HEK293 (cell line): ENCODE data around the gene SUGP1.

Experiments
- CTCF ChIA-PET: fragments of 350-600 bp; formaldehyde crosslinking; extraction: SDS; loops from one replicate; lab custom pipeline; 2021; ENCODE audit warnings: antibody characterized with exemption; lab: Yijun Ruan, JAX
- POLR2A ChIA-PET: fragments of 300-600 bp; formaldehyde crosslinking; extraction: SDS; loops from one replicate; lab custom pipeline; 2020; ENCODE audit warnings: antibody characterized with exemption, inconsistent platforms; lab: Yijun Ruan, JAX
- H3K27ac ChIP-seq: fragments of 200-500 bp; sonication (Bioruptor generic); 2 replicates; pipeline ENCODE4 v1.5.1; 2014; ENCODE audit warnings: low read depth, low read length, control low read depth, inconsistent platforms; ENCODE audit errors: extremely low read depth
- H3K36me3 ChIP-seq, 2 experiments: fragments of 200-500 bp in 1 of 2; sonication (Bioruptor generic) in 1 of 2; 1 replicate in 1 of 2; 2 replicates in 1 of 2; pipeline ENCODE4 v1.5.1; 2014 to 2017; ENCODE audit warnings: inconsistent platforms in 2 of 2, low read length in 2 of 2; ENCODE audit not compliant: control insufficient read depth in 2 of 2, insufficient read depth in 1 of 2
- H3K4me1 ChIP-seq: fragments of 200-500 bp; sonication (Bioruptor generic); 2 replicates; pipeline ENCODE4 v1.5.1; 2014; ENCODE audit warnings: mild to moderate bottlenecking, low read length, inconsistent platforms; ENCODE audit not compliant: control insufficient read depth, insufficient read depth
- H3K4me3 ChIP-seq: 2 replicates; pipeline ENCODE4 v1.5.1; 2011; ENCODE audit warnings: low read depth, mild to moderate bottlenecking, control low read depth, low read length, moderate library complexity
- H3K9me3 ChIP-seq: fragments of 200-500 bp; sonication (Bioruptor generic); 2 replicates; pipeline ENCODE4 v1.5.1; 2014; ENCODE audit warnings: low read depth, low read length, inconsistent platforms; ENCODE audit not compliant: control insufficient read depth, insufficient read depth
- BCL11A ChIP-seq: fragments of 450-650 bp; formaldehyde crosslinking; IDR thresholded peaks from 2 replicates; pipeline ENCODE4 v1.5.1; 2016; ENCODE audit warnings: low read depth, missing biosample characterization, missing genetic modification characterization
- EGR2 ChIP-seq: fragments of 450-650 bp; formaldehyde crosslinking; IDR thresholded peaks from 2 replicates; pipeline ENCODE4 v1.5.1; 2016; ENCODE audit warnings: low read depth, missing biosample characterization, missing genetic modification characterization
- OSR2 ChIP-seq: fragments of 450-650 bp; formaldehyde crosslinking; IDR thresholded peaks from 2 replicates; pipeline ENCODE4 v1.5.1; 2016; ENCODE audit warnings: missing biosample characterization, missing genetic modification characterization
- REPIN1 ChIP-seq: fragments of 450-650 bp; formaldehyde crosslinking; IDR thresholded peaks from 2 replicates; pipeline ENCODE4 v1.5.1; 2017; ENCODE audit warnings: missing biosample characterization, missing genetic modification characterization, low read depth
- YY1 ChIP-seq: fragments of 450-650 bp; formaldehyde crosslinking; IDR thresholded peaks from 2 replicates; pipeline ENCODE4 v1.5.1; 2018; ENCODE audit warnings: missing biosample characterization, missing genetic modification characterization
- ZBTB21 ChIP-seq: fragments of 450-650 bp; formaldehyde crosslinking; IDR thresholded peaks from 2 replicates; pipeline ENCODE4 v1.5.1; 2017; ENCODE audit warnings: missing biosample characterization, missing genetic modification characterization
- ZBTB7A ChIP-seq: fragments of 450-650 bp; formaldehyde crosslinking; IDR thresholded peaks from 2 replicates; pipeline ENCODE4 v1.5.1; 2016; ENCODE audit warnings: low read depth, missing biosample characterization, missing genetic modification characterization
- ZFP41 ChIP-seq: fragments of 450-650 bp; formaldehyde crosslinking; IDR thresholded peaks from 2 replicates; pipeline ENCODE4 v1.5.1; 2016; ENCODE audit warnings: missing biosample characterization, missing genetic modification characterization, borderline replicate concordance
- ZNF132 ChIP-seq: fragments of 450-650 bp; formaldehyde crosslinking; IDR thresholded peaks from 2 replicates; pipeline ENCODE4 v1.5.1; 2017; ENCODE audit warnings: missing biosample characterization, missing genetic modification characterization, borderline replicate concordance
- ZNF146 ChIP-seq: fragments of 450-650 bp; formaldehyde crosslinking; IDR thresholded peaks from 2 replicates; pipeline ENCODE4 v1.5.1; 2016; ENCODE audit warnings: missing biosample characterization, missing genetic modification characterization
- ZNF302 ChIP-seq: fragments of 450-650 bp; formaldehyde crosslinking; IDR thresholded peaks from 2 replicates; pipeline ENCODE4 v1.5.1; 2016; ENCODE audit warnings: missing biosample characterization, missing genetic modification characterization, low read depth
- ZNF335 ChIP-seq: fragments of 450-650 bp; formaldehyde crosslinking; conservative IDR thresholded peaks from 2 replicates; pipeline ENCODE4 v1.5.1; 2016; ENCODE audit warnings: missing biosample characterization, missing genetic modification characterization
- ZNF610 ChIP-seq: fragments of 450-650 bp; formaldehyde crosslinking; IDR thresholded peaks from 2 replicates; pipeline ENCODE4 v1.5.1; 2016; ENCODE audit warnings: missing biosample characterization, missing genetic modification characterization, borderline replicate concordance
- ZNF621 ChIP-seq: fragments of 450-650 bp; formaldehyde crosslinking; IDR thresholded peaks from 2 replicates; pipeline ENCODE4 v1.5.1; 2017; ENCODE audit warnings: missing biosample characterization, missing genetic modification characterization
- ZNF629 ChIP-seq: fragments of 450-650 bp; formaldehyde crosslinking; IDR thresholded peaks from 2 replicates; pipeline ENCODE4 v1.5.1; 2017; ENCODE audit warnings: missing biosample characterization, missing genetic modification characterization
- ZNF664 ChIP-seq: fragments of 450-650 bp; formaldehyde crosslinking; IDR thresholded peaks from 2 replicates; pipeline ENCODE4 v1.5.1; 2016; ENCODE audit warnings: missing biosample characterization, missing genetic modification characterization
- ZNF701 ChIP-seq: fragments of 450-650 bp; formaldehyde crosslinking; IDR thresholded peaks from 2 replicates; pipeline ENCODE4 v1.5.1; 2016; ENCODE audit warnings: missing biosample characterization, missing genetic modification characterization
- ZNF707 ChIP-seq: fragments of 450-650 bp; formaldehyde crosslinking; IDR thresholded peaks from 2 replicates; pipeline ENCODE4 v1.5.1; 2016; ENCODE audit warnings: missing biosample characterization, missing genetic modification characterization
- ZSCAN16 ChIP-seq: fragments of 450-650 bp; formaldehyde crosslinking; IDR thresholded peaks from 2 replicates; pipeline ENCODE4 v1.5.1; 2016; ENCODE audit warnings: missing biosample characterization, missing genetic modification characterization
- ZSCAN30 ChIP-seq: fragments of 450-650 bp; IDR thresholded peaks from 2 replicates; pipeline ENCODE4 v1.5.1; 2018; ENCODE audit warnings: missing biosample characterization, mild to moderate bottlenecking, missing genetic modification characterization, moderate library complexity
- TF ChIP-seq, protein P1 (sequence below): fragments of 450-650 bp; IDR thresholded peaks from 2 replicates; pipeline ENCODE4 v1.5.1; 2018; ENCODE audit warnings: missing biosample characterization, missing genetic modification characterization
- TF ChIP-seq, protein P2 (sequence below): fragments of 450-650 bp; formaldehyde crosslinking; IDR thresholded peaks from 2 replicates; pipeline ENCODE4 v1.5.1; 2016; ENCODE audit warnings: missing biosample characterization, missing genetic modification characterization
- TF ChIP-seq, protein P3 (sequence below): fragments of 450-650 bp; formaldehyde crosslinking; IDR thresholded peaks from 2 replicates; pipeline ENCODE4 v1.5.1; 2016; ENCODE audit warnings: missing biosample characterization, missing genetic modification characterization
- TF ChIP-seq, protein P4 (sequence below): fragments of 450-650 bp; formaldehyde crosslinking; IDR thresholded peaks from 2 replicates; pipeline ENCODE4 v1.5.1; 2017; ENCODE audit warnings: missing biosample characterization, missing genetic modification characterization

The SUGP1 gene

DNA sequence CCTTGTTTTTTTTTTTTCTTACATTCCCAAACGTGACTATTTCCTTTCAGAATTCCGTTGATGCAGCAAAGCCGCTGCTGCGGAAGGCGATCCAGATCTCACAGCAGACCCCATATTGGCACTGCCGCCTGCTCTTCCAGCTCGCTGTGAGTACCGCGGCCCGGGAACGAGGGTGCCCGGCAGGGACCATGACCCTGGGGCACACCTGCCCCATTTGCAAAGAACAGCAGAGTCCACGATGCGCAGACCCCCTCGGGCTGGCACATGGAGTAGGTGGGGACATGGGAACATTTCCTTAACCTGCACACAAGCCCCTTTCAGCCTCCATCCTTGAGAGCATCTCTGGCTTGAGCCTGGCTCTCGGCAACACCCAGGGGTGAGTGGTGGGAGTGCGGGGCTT lies 16.8 kb upstream of the SUGP1 start (continued):
- TF ChIP-seq ZFP41 (tag by site-specific recombination) (no peak), ZNF664 (no peak), OSR2 (tag by site-specific recombination) (no peak), ZNF707 (tag by site-specific recombination) (no peak), ZBTB21 (tag by site-specific recombination) (no peak), ZNF146 (tag by site-specific recombination) (no peak), ZBTB7A (tag by site-specific recombination) (no peak)
- TF ChIP-seq, protein P1, sequence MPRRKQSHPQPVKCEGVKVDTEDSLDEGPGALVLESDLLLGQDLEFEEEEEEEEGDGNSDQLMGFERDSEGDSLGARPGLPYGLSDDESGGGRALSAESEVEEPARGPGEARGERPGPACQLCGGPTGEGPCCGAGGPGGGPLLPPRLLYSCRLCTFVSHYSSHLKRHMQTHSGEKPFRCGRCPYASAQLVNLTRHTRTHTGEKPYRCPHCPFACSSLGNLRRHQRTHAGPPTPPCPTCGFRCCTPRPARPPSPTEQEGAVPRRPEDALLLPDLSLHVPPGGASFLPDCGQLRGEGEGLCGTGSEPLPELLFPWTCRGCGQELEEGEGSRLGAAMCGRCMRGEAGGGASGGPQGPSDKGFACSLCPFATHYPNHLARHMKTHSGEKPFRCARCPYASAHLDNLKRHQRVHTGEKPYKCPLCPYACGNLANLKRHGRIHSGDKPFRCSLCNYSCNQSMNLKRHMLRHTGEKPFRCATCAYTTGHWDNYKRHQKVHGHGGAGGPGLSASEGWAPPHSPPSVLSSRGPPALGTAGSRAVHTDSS (tag by site-specific recombination) = no peak
- TF ChIP-seq, all 188 proteins: peak for 0

DNA sequence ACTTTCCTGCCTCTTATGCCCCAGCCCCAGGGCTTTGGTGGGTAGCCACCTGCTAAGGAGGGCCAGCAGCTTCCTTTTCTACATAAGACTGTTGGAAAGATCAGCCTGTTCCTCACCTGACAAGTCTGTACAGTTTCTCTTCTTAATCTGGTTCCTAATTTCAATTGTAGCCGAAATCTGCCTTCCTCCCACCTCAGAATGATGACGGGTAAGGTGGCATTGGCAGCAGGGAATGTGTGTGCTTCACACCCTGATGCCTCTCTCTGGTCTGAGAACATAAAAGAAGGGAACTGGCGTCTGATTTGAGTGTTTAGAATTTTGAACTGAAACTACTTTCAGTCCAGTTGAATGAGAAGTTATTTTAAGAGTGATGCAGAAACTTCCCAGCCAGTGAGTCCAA lies 16.3 kb upstream of the SUGP1 start:
- no peak overlapping the region for H3K27ac ChIP-seq
- H3K4me1 ChIP-seq = no peaks in the 10 kb centered on the region
- H3K36me3 ChIP-seq = peaks cover 10 to 85% of the 10 kb centered on the region in 2 experiments
- POLR2A ChIA-PET = no interaction called here
- CTCF ChIA-PET = interaction anchor here (0.6 kb wide), 1 partner anchor 111 kb away, joined by 3 read pairs; no protein-coding TSS in a partner anchor
- no peak overlapping the region for H3K4me3 ChIP-seq
- TF ChIP-seq, protein P2, sequence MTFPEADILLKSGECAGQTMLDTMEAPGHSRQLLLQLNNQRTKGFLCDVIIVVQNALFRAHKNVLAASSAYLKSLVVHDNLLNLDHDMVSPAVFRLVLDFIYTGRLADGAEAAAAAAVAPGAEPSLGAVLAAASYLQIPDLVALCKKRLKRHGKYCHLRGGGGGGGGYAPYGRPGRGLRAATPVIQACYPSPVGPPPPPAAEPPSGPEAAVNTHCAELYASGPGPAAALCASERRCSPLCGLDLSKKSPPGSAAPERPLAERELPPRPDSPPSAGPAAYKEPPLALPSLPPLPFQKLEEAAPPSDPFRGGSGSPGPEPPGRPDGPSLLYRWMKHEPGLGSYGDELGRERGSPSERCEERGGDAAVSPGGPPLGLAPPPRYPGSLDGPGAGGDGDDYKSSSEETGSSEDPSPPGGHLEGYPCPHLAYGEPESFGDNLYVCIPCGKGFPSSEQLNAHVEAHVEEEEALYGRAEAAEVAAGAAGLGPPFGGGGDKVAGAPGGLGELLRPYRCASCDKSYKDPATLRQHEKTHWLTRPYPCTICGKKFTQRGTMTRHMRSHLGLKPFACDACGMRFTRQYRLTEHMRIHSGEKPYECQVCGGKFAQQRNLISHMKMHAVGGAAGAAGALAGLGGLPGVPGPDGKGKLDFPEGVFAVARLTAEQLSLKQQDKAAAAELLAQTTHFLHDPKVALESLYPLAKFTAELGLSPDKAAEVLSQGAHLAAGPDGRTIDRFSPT (tag by site-specific recombination) = no peak
- TF ChIP-seq, protein P3, sequence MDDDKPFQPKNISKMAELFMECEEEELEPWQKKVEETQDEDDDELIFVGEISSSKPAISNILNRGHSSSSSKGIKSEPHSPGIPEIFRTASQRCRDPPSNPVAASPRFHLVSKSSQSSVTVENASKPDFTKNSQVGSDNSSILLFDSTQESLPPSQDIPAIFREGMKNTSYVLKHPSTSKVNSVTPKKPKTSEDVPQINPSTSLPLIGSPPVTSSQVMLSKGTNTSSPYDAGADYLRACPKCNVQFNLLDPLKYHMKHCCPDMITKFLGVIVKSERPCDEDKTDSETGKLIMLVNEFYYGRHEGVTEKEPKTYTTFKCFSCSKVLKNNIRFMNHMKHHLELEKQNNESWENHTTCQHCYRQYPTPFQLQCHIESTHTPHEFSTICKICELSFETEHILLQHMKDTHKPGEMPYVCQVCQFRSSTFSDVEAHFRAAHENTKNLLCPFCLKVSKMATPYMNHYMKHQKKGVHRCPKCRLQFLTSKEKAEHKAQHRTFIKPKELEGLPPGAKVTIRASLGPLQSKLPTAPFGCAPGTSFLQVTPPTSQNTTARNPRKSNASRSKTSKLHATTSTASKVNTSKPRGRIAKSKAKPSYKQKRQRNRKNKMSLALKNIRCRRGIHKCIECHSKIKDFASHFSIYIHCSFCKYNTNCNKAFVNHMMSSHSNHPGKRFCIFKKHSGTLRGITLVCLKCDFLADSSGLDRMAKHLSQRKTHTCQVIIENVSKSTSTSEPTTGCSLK (tag by site-specific recombination) = no peak
- no peak for TF ChIP-seq BCL11A (tag by site-specific recombination)
- TF ChIP-seq, protein P4, sequence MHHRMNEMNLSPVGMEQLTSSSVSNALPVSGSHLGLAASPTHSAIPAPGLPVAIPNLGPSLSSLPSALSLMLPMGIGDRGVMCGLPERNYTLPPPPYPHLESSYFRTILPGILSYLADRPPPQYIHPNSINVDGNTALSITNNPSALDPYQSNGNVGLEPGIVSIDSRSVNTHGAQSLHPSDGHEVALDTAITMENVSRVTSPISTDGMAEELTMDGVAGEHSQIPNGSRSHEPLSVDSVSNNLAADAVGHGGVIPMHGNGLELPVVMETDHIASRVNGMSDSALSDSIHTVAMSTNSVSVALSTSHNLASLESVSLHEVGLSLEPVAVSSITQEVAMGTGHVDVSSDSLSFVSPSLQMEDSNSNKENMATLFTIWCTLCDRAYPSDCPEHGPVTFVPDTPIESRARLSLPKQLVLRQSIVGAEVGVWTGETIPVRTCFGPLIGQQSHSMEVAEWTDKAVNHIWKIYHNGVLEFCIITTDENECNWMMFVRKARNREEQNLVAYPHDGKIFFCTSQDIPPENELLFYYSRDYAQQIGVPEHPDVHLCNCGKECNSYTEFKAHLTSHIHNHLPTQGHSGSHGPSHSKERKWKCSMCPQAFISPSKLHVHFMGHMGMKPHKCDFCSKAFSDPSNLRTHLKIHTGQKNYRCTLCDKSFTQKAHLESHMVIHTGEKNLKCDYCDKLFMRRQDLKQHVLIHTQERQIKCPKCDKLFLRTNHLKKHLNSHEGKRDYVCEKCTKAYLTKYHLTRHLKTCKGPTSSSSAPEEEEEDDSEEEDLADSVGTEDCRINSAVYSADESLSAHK = no peak
- H3K9me3 ChIP-seq = no peaks in the 10 kb centered on the region

DNA sequence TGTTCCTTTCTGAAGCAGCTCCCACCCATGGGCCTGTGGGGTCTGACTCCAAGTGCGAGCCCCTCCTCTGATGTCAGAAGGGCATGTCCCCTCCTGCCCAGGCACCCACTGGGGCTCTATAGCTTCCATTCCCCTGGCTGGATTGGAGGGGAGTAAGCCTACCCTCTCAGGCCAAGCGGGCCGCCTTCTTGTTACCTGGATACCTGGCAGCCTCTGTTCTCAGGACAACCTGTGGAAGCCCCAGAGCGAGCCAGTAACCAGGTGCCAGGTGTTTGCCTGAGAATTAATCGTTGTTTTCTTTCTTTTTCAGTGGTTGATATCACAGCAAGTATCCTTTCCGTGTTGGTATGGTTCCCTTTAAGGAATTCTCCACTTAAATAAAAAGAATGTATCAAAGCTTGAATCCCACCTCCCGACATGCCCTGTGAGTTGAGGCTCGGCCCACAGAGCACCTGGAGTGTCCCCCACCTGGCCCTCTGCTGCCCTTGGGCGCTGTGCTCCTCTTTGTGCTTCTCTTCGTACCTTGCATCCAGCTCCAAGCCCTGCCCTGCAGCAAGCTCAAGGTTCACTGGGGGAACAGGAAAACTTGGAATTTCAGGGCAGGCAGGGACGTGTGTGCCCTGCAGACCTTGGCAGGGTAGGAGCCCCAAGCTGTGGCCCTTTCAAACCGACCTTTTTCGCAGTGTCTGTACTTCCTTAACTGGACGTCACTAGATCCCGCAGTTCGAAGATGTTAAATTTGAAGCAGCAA lies 15.3 kb upstream of the SUGP1 start:
- no peak overlapping the region; the same call in 1 of the 2 replicates for H3K27ac ChIP-seq
- H3K4me3 ChIP-seq = no peak overlapping the region
- ChIA-PET POLR2A (no interaction called here), CTCF (no interaction called here)
- peaks cover 12 to 83% of the 10 kb centered on the region in 2 experiments for H3K36me3 ChIP-seq
- H3K4me1 ChIP-seq = no peaks in the 10 kb centered on the region
- H3K9me3 ChIP-seq = no peaks in the 10 kb centered on the region
- TF ChIP-seq ZNF701 (tag by site-specific recombination) = no peak
- TF ChIP-seq ZNF621 = no peak
- TF ChIP-seq ZSCAN30 (tag by site-specific recombination) = no peak
- TF ChIP-seq YY1 (tag by site-specific recombination) = no peak
- no peak for TF ChIP-seq REPIN1
- no peak for TF ChIP-seq EGR2 (tag by site-specific recombination)
- no peak for TF ChIP-seq ZNF335 (tag by site-specific recombination)
- no peak for TF ChIP-seq ZSCAN16
- no peak for TF ChIP-seq ZNF629 (tag by site-specific recombination)
- TF ChIP-seq ZNF610 (tag by site-specific recombination) = no peak
- no peak for TF ChIP-seq ZNF302 (tag by site-specific recombination)
- TF ChIP-seq ZNF132 (tag by site-specific recombination) = no peak
